Measurements from ENCODE around the gene AGGF1. TPM values are rescaled to one million over a fixed set of nuclear protein-coding genes. Genes with fewer than 3 reads are reported as not detected.

The AGGF1 gene
- total RNA-seq, 2 experiments from 2014 or later, result 27.2 to 28.4 TPM

DNA sequence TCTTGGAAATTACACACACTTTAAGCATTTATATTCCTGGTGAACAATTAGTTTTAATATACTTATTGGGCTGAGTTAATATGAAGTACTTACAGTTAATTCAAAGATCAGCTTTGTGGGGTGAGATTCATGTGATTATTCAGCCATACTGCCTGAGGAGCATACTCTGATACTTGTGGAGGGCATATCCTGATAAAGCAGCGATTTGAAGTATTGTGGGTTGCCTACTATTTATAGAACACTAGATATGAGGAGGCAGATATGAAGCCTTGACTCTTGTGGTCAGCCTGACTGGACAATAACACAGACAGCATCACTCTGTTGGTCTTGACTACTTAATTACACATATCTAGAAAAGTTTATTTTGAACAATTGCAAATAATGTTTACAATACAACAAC is 27.0 kb upstream of the AGGF1 start:
- Mint-ChIP-seq H3K27ac (no peak overlapping the region), H3K4me3 (no peak overlapping the region), H3K9me3 (ENCODE audit: insufficient read depth) (peaks cover 4% of the 10 kb centered on the region), H3K27me3 (ENCODE audit: low read depth) (peaks cover 45% of the 10 kb centered on the region), H3K36me3 (ENCODE audit: low read depth) (no peaks in the 10 kb centered on the region), H3K4me1 (ENCODE audit: low read depth) (no peaks in the 10 kb centered on the region)
- DNase-seq (no peak), ATAC-seq (no peak)
- CTCF ChIA-PET, result no interaction called here
- POLR2A ChIA-PET, result no interaction called here

- Mint-ChIP-seq H3K4me3 (no peak overlapping the region), H3K27me3 (ENCODE audit: low read depth) (peaks cover 37% of the 10 kb centered on the region), H3K9me3 (ENCODE audit: insufficient read depth) (no peaks in the 10 kb centered on the region), H3K4me1 (ENCODE audit: low read depth) (no peaks in the 10 kb centered on the region), H3K36me3 (ENCODE audit: low read depth) (no peaks in the 10 kb centered on the region), H3K27ac (no peak overlapping the region)
- POLR2A ChIA-PET, result no interaction called here
- CTCF ChIA-PET, result interaction anchor here (0.6 kb wide), 1 partner anchor 12 kb away, joined by 3 read pairs; no protein-coding TSS in a partner anchor
- ATAC-seq (no peak), DNase-seq (no peak)
Observed at GRCh38 chr5:77006124-77006523, 24.1 kb upstream of the AGGF1 start.

DNA sequence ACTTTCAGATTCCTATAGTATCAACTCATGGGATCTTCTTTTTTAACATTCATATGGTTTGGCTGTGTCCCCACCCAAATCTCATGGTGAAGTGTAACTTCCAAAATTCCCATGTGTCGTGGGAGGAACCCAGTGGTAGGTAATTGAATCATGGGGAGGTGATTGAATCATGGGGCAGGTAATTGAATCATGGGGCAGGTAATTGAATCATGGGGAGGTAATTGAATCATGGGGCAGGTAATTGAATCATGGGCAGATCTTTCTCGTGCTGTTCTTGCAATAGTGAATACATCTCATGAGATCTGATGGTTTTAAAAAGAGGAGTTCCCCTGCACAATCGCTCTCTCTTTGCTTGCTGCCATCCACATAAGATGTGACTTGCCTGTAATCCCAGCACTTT is 21.8 kb upstream of the AGGF1 start:
- no peak for ATAC-seq
- no peak overlapping the region for H3K4me3 Mint-ChIP-seq
- POLR2A ChIA-PET, result no interaction called here
- H3K27me3 Mint-ChIP-seq (ENCODE audit: low read depth), result peaks cover 29% of the 10 kb centered on the region
- H3K4me1 Mint-ChIP-seq (ENCODE audit: low read depth), result peaks cover 15% of the 10 kb centered on the region
- no peaks in the 10 kb centered on the region for H3K9me3 Mint-ChIP-seq (ENCODE audit: insufficient read depth)
- no peak for DNase-seq
- no peaks in the 10 kb centered on the region for H3K36me3 Mint-ChIP-seq (ENCODE audit: low read depth)
- H3K27ac Mint-ChIP-seq, result no peak overlapping the region
- CTCF ChIA-PET, result no interaction called here

GRCh38 chr5:77010243-77010642 is 20.0 kb upstream of the AGGF1 start:
- ChIA-PET POLR2A (no interaction called here), CTCF (no interaction called here)
- no peak for ATAC-seq

DNA sequence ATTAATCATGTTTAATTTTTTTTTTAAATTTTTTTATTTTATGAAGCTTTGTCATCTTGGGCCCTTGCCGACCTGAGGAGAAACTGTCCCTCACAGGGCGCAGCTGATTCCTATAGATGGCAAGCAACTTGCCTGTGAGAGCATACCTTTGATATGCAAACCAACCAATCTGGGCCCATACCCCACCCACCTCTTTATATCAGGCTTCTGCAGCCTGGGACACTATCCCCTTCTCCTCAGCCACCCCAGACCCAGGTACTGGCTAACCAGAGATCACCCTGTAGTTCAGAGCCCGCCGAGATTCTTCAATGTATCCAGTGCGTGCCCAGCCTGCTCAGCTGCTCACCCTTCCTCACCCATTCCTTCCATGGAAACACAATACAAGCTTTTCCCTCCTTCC is 18.7 kb upstream of the AGGF1 start:
- ChIA-PET CTCF (no interaction called here), POLR2A (no interaction called here)
- Mint-ChIP-seq H3K9me3 (ENCODE audit: insufficient read depth) (no peaks in the 10 kb centered on the region), H3K27me3 (ENCODE audit: low read depth) (peaks cover 11% of the 10 kb centered on the region), H3K4me1 (ENCODE audit: low read depth) (peaks cover 15% of the 10 kb centered on the region), H3K27ac (no peak overlapping the region), H3K36me3 (ENCODE audit: low read depth) (no peaks in the 10 kb centered on the region), H3K4me3 (no peak overlapping the region)
- DNase-seq (no peak), ATAC-seq (no peak)

More at GRCh38 chr5:77010243-77010642, 20.0 kb upstream of the AGGF1 start:
- no peak for DNase-seq
- peaks cover 15% of the 10 kb centered on the region for H3K4me1 Mint-ChIP-seq (ENCODE audit: low read depth)
- no peak overlapping the region for H3K4me3 Mint-ChIP-seq
- H3K27ac Mint-ChIP-seq, result no peak overlapping the region
- H3K36me3 Mint-ChIP-seq (ENCODE audit: low read depth), result no peaks in the 10 kb centered on the region
- no peaks in the 10 kb centered on the region for H3K9me3 Mint-ChIP-seq (ENCODE audit: insufficient read depth)
- peaks cover 20% of the 10 kb centered on the region for H3K27me3 Mint-ChIP-seq (ENCODE audit: low read depth)

- ATAC-seq (peak; percentile 30), DNase-seq (peak; percentile 39)
- H3K27me3 Mint-ChIP-seq (ENCODE audit: low read depth), result peaks cover 7% of the 10 kb centered on the region
- H3K4me1 Mint-ChIP-seq (ENCODE audit: low read depth), result peaks cover 15% of the 10 kb centered on the region
- peak overlapping the region; percentile 33 for H3K27ac Mint-ChIP-seq
- H3K4me3 Mint-ChIP-seq, result no peak overlapping the region
- POLR2A ChIA-PET, result no interaction called here
- H3K36me3 Mint-ChIP-seq (ENCODE audit: low read depth), result no peaks in the 10 kb centered on the region
- H3K9me3 Mint-ChIP-seq (ENCODE audit: insufficient read depth), result no peaks in the 10 kb centered on the region
- CTCF ChIA-PET, result interaction anchor here (1.3 kb wide), 2 partner anchors 11 to 145 kb away, joined by 3 to 4 read pairs; no protein-coding TSS in a partner anchor
Observed at GRCh38 chr5:77012601-77013000, 17.6 kb upstream of the AGGF1 start.

DNA sequence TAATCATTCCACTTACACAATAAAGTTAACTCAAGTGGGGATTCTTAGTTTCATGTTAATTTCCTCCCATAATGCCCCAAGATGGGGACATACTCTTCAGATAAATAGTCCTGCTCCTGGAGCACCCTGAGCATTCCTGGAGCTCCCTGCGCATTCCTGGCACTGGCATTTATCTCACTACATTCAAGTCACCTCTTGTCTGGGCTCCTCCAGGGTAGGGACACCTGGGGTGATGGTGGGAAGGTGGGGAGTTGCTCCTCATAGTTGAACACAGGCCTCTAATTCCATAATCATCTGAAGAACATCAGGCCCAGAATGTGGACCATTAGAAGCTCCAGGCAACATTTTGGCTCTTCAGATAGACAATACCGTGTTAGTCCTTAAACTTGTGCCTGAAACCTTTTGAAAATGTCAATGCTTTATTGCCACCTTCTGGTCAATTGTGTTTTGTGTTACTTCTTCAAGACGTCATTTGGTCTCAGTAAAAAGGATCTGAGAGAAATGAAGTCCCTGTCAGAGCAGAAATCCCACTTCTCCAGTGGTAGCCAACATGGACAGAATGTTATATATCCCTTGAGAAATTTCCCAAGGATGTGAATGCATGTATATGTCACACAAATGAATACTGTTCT is 14.2 kb upstream of the AGGF1 start:
- H3K9me3 Mint-ChIP-seq (ENCODE audit: insufficient read depth), result no peaks in the 10 kb centered on the region
- peaks cover 16% of the 10 kb centered on the region for H3K27me3 Mint-ChIP-seq (ENCODE audit: low read depth)
- ChIA-PET CTCF (interaction anchor here (1.0 to 2.4 kb wide), 8 partner anchors 14 to 477 kb away, joined by 3 to 12 read pairs (median 4); partner anchors contain the start of gene AGGF1), POLR2A (interaction anchor here (0.8 kb wide), 1 partner anchor 14 kb away, joined by 4 read pairs; the partner anchor contains the start of gene AGGF1)
- no peak for DNase-seq
- peak; percentile 42 for ATAC-seq
- peaks cover 15% of the 10 kb centered on the region for H3K4me1 Mint-ChIP-seq (ENCODE audit: low read depth)
- H3K27ac Mint-ChIP-seq, result no peak overlapping the region
- no peak overlapping the region for H3K4me3 Mint-ChIP-seq
- no peaks in the 10 kb centered on the region for H3K36me3 Mint-ChIP-seq (ENCODE audit: low read depth)

DNA sequence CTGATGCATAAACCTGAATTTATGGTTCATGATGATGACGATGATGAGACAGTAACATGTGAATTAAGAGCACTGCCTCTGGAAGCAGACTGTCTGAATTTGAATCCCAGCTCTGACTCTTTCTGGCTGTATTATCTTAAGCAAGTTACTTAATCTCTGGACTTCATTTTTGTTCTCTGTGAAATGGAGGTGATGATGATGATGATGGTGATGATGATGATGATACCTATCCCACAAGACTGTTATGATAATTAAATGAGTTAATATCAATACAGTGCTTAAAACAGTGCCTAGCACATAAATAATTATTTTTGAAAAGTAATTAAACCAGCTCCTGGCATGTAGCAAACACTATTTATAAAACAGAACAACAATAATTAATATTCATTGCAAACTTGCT is 13.2 kb upstream of the AGGF1 start:
- peaks cover 13% of the 10 kb centered on the region for H3K4me1 Mint-ChIP-seq (ENCODE audit: low read depth)
- POLR2A ChIA-PET, result no interaction called here
- H3K27me3 Mint-ChIP-seq (ENCODE audit: low read depth), result peaks cover 20% of the 10 kb centered on the region
- no peak overlapping the region for H3K27ac Mint-ChIP-seq
- no peaks in the 10 kb centered on the region for H3K9me3 Mint-ChIP-seq (ENCODE audit: insufficient read depth)
- H3K4me3 Mint-ChIP-seq, result no peak overlapping the region
- ATAC-seq (no peak), DNase-seq (no peak)
- CTCF ChIA-PET, result interaction anchor here (0.9 to 2.4 kb wide), 9 partner anchors 14 to 476 kb away, joined by 3 to 12 read pairs (median 4); partner anchors contain the start of gene AGGF1
- H3K36me3 Mint-ChIP-seq (ENCODE audit: low read depth), result no peaks in the 10 kb centered on the region

DNA sequence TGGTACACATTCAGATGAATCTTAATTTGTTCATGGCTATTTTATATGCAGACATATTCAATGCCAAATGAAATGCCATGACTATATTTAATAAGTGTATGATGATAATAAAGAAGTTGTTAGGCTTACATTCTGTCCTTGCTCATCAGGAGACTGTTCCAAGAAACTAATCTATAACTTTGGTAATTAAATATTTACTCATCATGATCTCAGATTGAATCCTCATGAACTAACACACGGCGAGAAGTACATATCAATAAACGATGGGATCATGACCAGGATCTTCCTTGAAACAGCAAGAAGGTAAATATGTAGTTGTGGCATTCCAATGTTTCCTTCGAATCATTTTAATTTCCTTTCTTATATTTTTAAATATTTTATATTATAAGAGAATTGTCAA is 12.5 kb upstream of the AGGF1 start:
- no peak for ATAC-seq
- H3K27me3 Mint-ChIP-seq (ENCODE audit: low read depth), result peaks cover 24% of the 10 kb centered on the region
- no peak for DNase-seq
- no peaks in the 10 kb centered on the region for H3K9me3 Mint-ChIP-seq (ENCODE audit: insufficient read depth)
- H3K4me1 Mint-ChIP-seq (ENCODE audit: low read depth), result peaks cover 10% of the 10 kb centered on the region
- ChIA-PET POLR2A (no interaction called here), CTCF (interaction anchor here (0.9 to 2.4 kb wide), 6 partner anchors 13 to 475 kb away, joined by 3 to 10 read pairs (median 4); partner anchors contain the start of gene AGGF1)
- no peak overlapping the region for H3K27ac Mint-ChIP-seq
- H3K36me3 Mint-ChIP-seq (ENCODE audit: low read depth), result no peaks in the 10 kb centered on the region
- no peak overlapping the region for H3K4me3 Mint-ChIP-seq

DNA sequence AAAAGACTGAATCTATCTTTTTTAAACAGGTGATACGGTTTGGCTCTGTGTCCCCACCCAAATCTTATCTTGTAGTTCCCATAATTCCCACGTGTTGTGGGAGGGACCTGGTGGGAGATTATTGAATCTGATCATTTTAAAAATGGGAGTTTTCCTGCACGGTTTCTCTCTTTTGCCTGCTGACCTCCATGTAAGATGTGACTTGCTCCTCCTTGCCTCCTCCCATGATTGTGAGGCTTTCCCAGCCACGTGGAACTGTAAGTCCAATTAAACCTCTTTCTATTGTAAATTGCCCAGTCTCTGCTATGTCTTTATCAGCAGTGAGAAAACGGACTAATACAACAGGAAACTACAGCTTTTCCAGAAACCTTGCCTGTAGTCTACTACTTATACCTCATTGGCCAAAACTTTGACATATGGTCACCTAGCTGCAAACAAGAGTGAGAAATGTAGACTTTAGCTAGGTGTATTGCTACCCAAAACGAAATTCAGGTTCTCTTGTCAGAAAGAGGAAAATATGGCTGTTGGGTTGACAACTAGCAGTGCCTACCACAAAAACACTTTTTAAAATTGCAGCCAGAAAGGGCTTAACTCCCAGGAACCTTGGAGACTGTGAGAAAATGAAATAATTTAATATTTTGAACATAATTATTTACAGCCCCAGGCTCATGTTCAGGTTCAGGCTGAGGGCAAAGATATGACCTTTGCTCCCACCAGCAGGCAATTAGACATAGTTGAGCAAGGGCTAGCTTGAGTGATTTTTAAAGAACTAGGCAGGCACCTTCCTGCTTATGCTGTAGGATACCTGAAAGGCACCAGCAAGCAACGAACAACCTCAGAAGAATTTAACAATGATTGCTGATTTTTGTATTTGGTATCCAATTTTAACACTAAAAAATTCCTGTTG is 7.4 kb upstream of the AGGF1 start:
- no peak for ATAC-seq
- no peaks in the 10 kb centered on the region for H3K36me3 Mint-ChIP-seq (ENCODE audit: low read depth)
- ChIA-PET POLR2A (no interaction called here), CTCF (interaction anchor here (1.4 kb wide), 1 partner anchor 54 kb away, joined by 3 read pairs; no protein-coding TSS in a partner anchor)
- no peak overlapping the region for H3K27ac Mint-ChIP-seq
- peaks cover 3% of the 10 kb centered on the region for H3K4me1 Mint-ChIP-seq (ENCODE audit: low read depth)
- H3K9me3 Mint-ChIP-seq (ENCODE audit: insufficient read depth), result no peaks in the 10 kb centered on the region
- no peak overlapping the region for H3K4me3 Mint-ChIP-seq
- peaks cover 25% of the 10 kb centered on the region for H3K27me3 Mint-ChIP-seq (ENCODE audit: low read depth)
- DNase-seq, result no peak

- H3K4me3 Mint-ChIP-seq, result no peak overlapping the region
- ChIA-PET POLR2A (no interaction called here), CTCF (interaction anchor here (1.1 to 1.4 kb wide), 3 partner anchors 12 to 52 kb away, joined by 3 to 5 read pairs (median 3); no protein-coding TSS in a partner anchor)
- H3K4me1 Mint-ChIP-seq (ENCODE audit: low read depth), result peaks cover 8% of the 10 kb centered on the region
- no peak overlapping the region for H3K27ac Mint-ChIP-seq
- DNase-seq, result no peak
- H3K9me3 Mint-ChIP-seq (ENCODE audit: insufficient read depth), result peaks cover 12% of the 10 kb centered on the region
- H3K27me3 Mint-ChIP-seq (ENCODE audit: low read depth), result peaks cover 17% of the 10 kb centered on the region
- no peak for ATAC-seq
- peaks cover 9% of the 10 kb centered on the region for H3K36me3 Mint-ChIP-seq (ENCODE audit: low read depth)
Observed at GRCh38 chr5:77024490-77024889, 5.7 kb upstream of the AGGF1 start.
